Effector memory CD8-positive, alpha-beta T cell (primary cell): ENCODE results near the gene HAGHL.

ENCODE experiments used
- ATAC-seq: fragments of 150-1000 bp; cut with Tn5 transposase; replicated peaks from 2 replicates; pipeline ENCODE4 v1.10.0; 2021; ENCODE audit warnings: mild to moderate bottlenecking, moderate library complexity
- DNase-seq, 3 experiments: peaks; one replicate each; pipeline ENCODE4 v3.0.0; 2021
- H3K27ac Mint-ChIP-seq, 2 donors: one replicate each; pipeline ENCODE4 v1.8.0; 2022; ENCODE audit warnings: mild to moderate bottlenecking in 2 of 2, mixed read lengths in 2 of 2, moderate library complexity in 2 of 2
- H3K27me3 Mint-ChIP-seq, 2 donors: one replicate each; pipeline ENCODE4 v1.8.0; 2022; ENCODE audit warnings: mixed read lengths in 2 of 2
- H3K36me3 Mint-ChIP-seq: one replicate; pipeline ENCODE4 v1.8.0; 2022; ENCODE audit warnings: mild to moderate bottlenecking, moderate library complexity, mixed read lengths; ENCODE audit not compliant: insufficient read depth
- H3K4me1 Mint-ChIP-seq, 2 donors: one replicate each; pipeline ENCODE4 v1.8.0; 2022; ENCODE audit warnings: low read depth in 2 of 2, mixed read lengths in 2 of 2
- H3K4me3 Mint-ChIP-seq, 2 donors: one replicate each; pipeline ENCODE4 v1.8.0; 2022; ENCODE audit warnings: mild to moderate bottlenecking in 2 of 2, mixed read lengths in 2 of 2, moderate library complexity in 2 of 2
- H3K9me3 Mint-ChIP-seq, 2 donors: one replicate each; pipeline ENCODE4 v1.8.0; 2022; ENCODE audit warnings: mixed read lengths in 2 of 2

The HAGHL gene

GRCh38 chr16:694187-694862 is 32.6 kb upstream of the HAGHL start:
- peaks cover 9% of the 10 kb centered on the region for H3K36me3 Mint-ChIP-seq
- ATAC-seq (peak; percentile 12), DNase-seq (no peak)
- no peaks in the 10 kb centered on the region for H3K9me3 Mint-ChIP-seq
- no peak overlapping the region for H3K27ac Mint-ChIP-seq
- H3K27me3 Mint-ChIP-seq: no peaks in the 10 kb centered on the region
- H3K4me1 Mint-ChIP-seq: peaks cover 15 to 19% of the 10 kb centered on the region in 2 donors
- peak overlapping the region; percentile 73 to 86 for H3K4me3 Mint-ChIP-seq

- ATAC-seq (no peak), DNase-seq (no peak)
- H3K4me3 Mint-ChIP-seq: peak overlapping the region; percentile 73 to 86
- no peaks in the 10 kb centered on the region for H3K9me3 Mint-ChIP-seq
- no peaks in the 10 kb centered on the region for H3K27me3 Mint-ChIP-seq
- H3K27ac Mint-ChIP-seq: no peak overlapping the region
- peaks cover 15% of the 10 kb centered on the region in 2 donors for H3K4me1 Mint-ChIP-seq
- H3K36me3 Mint-ChIP-seq: peaks cover 9% of the 10 kb centered on the region
Measured at GRCh38 chr16:694863-695354, 32.0 kb upstream of the HAGHL start.

GRCh38 chr16:695355-696089 is 31.4 kb upstream of the HAGHL start:
- Mint-ChIP-seq H3K9me3 (no peaks in the 10 kb centered on the region), H3K4me3 (peak overlapping the region; percentile 74 to 86), H3K36me3 (peaks cover 6% of the 10 kb centered on the region), H3K4me1 (peaks cover 10 to 11% of the 10 kb centered on the region in 2 donors), H3K27ac (no peak overlapping the region), H3K27me3 (no peaks in the 10 kb centered on the region)
- ATAC-seq (peak; percentile 69), DNase-seq (peak in 2 of 3 experiments; percentile 46 to 52)

DNA sequence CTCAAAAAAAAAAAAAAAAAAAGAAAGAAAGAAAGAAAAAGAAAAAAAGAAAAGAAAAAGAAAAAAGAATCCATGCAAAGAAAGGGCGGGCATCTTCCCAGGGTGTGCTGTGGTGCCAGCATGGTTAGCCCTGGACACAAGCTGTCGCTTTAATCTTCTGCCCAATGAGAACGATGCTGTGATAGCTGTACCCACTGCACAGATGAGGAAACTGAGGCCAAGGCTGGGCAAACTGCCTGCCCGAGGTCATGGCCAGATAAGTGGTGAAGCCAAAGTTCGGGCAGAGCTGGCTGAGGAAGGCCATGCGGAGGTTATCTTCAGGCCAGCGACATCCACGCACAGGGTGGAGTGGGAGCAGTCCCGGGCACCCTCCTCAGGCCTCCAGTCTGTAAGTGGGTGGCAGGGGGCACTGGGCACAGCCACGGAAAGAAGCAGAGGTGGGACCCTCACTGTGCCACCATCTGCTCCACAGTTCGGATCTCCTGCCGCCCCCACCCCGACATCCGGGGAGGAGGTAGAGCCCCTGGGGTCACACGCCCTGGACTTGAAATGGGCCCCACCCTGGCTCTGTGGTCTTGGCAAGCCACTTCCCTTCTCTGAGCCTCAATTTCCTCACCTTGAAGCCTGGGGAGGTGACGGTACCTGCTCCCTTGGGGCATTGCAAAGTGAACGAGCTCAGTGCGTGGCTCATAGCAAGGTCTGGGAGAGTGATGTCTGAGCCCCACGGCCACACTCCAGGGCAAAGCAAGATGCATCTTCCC is 27.8 kb upstream of the HAGHL start:
- Mint-ChIP-seq H3K27ac (no peak overlapping the region), H3K4me3 (peak overlapping the region; percentile 40 to 54), H3K4me1 (peaks cover 4 to 10% of the 10 kb centered on the region in 2 donors), H3K27me3 (peaks cover 14 to 24% of the 10 kb centered on the region in 2 donors), H3K36me3 (peaks cover 9% of the 10 kb centered on the region), H3K9me3 (no peaks in the 10 kb centered on the region)
- DNase-seq (no peak), ATAC-seq (no peak)

DNA sequence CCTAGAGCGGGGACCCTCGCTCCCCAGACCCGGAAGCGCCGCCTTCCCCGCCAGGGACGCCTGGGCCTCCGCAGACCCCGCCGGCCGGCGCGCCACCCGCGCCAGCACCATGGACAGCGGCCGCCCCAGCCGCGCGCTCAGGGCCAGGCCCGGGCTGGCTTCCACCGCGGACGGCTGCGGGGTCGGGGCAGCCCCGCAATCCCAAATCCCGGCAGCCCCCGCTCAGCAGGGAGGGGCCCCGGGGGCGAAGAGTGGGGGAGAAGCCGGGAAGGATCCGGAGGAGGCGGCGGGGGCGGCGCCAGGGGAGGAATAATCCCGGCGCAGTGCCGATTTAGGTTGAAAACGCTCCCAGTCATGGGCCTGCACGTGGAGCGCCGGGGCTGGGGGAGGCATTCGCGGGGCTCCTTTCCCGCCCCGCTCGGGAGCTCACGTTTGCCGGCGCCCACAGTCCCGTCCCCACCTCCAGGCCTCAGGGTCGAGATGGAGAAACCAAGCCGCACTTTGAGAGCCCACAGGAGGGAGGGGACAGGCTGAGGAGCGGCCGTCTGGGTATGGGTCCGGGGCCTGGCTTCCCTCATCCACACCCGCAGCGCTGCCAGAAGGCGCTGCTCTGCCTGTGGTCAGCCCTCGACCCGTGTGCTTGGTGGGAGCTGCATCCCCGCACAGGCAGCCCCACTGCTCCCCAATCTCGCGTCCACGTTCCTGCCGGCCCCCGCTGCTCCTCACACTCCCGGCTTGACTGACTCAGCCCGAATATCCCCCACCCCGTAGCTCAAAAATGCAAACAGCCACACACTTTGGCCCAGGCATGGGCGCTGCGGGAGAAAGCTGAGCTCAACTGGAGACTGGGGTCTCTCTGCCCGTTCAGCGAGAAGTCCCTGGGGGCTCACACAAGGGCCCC is 26.0 kb upstream of the HAGHL start:
- Mint-ChIP-seq H3K4me3 (no peak overlapping the region), H3K4me1 (peaks cover 0 to 4% of the 10 kb centered on the region in 2 donors), H3K27me3 (peaks cover 14 to 31% of the 10 kb centered on the region in 2 donors), H3K9me3 (no peaks in the 10 kb centered on the region), H3K27ac (peak overlapping the region in 1 of 2 donors; percentile 65), H3K36me3 (peaks cover 12% of the 10 kb centered on the region)
- DNase-seq: peak; percentile 44 to 58 (median 56)
- peak; percentile 74 for ATAC-seq

GRCh38 chr16:702341-702740 is 24.6 kb upstream of the HAGHL start:
- ATAC-seq: no peak

GRCh38 chr16:703406-703805 is 23.5 kb upstream of the HAGHL start:
- Mint-ChIP-seq H3K27ac (no peak overlapping the region), H3K4me3 (no peak overlapping the region), H3K4me1 (peaks cover 0 to 9% of the 10 kb centered on the region in 2 donors), H3K27me3 (peaks cover 29 to 54% of the 10 kb centered on the region in 2 donors), H3K9me3 (no peaks in the 10 kb centered on the region), H3K36me3 (peaks cover 9% of the 10 kb centered on the region)
- DNase-seq: no peak
- no peak for ATAC-seq

More at GRCh38 chr16:702341-702740, 24.6 kb upstream of the HAGHL start:
- Mint-ChIP-seq H3K36me3 (peaks cover 9% of the 10 kb centered on the region), H3K9me3 (no peaks in the 10 kb centered on the region), H3K4me1 (peaks cover 0 to 9% of the 10 kb centered on the region in 2 donors), H3K27ac (no peak overlapping the region), H3K4me3 (peak overlapping the region; percentile 15 to 29), H3K27me3 (peaks cover 20 to 44% of the 10 kb centered on the region in 2 donors)
- no peak for DNase-seq

DNA sequence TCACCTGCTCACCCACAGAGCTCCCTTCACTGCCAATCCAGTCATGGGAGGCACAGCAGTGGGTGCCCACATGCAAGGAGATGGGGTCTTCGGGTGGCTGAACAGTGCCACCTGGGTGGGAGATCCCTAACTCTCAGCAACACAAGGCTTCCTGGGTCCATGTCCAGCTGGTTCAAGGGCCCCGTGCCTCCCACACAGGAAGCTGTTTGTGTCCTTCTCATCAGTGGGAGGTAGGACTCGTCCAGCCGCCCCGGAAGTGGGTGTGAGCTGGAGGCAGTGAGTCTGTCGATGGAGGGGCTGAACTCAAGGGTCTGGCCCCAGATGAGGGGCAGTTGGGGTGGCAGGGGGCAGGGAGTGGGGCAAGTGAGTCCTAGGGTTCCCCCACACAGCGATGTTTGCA is 22.9 kb upstream of the HAGHL start:
- no peak overlapping the region for H3K4me3 Mint-ChIP-seq
- no peak for ATAC-seq
- H3K4me1 Mint-ChIP-seq: peaks cover 0 to 9% of the 10 kb centered on the region in 2 donors
- peaks cover 9% of the 10 kb centered on the region for H3K36me3 Mint-ChIP-seq
- H3K27me3 Mint-ChIP-seq: peaks cover 35 to 61% of the 10 kb centered on the region in 2 donors
- no peaks in the 10 kb centered on the region for H3K9me3 Mint-ChIP-seq
- DNase-seq: no peak
- no peak overlapping the region for H3K27ac Mint-ChIP-seq

- Mint-ChIP-seq H3K27ac (no peak overlapping the region), H3K9me3 (no peaks in the 10 kb centered on the region), H3K27me3 (peaks cover 42 to 68% of the 10 kb centered on the region in 2 donors), H3K36me3 (peaks cover 9% of the 10 kb centered on the region), H3K4me1 (peaks cover 0 to 7% of the 10 kb centered on the region in 2 donors), H3K4me3 (no peak overlapping the region)
- DNase-seq: no peak
- ATAC-seq: no peak
Measured at GRCh38 chr16:704552-705380, 22.1 kb upstream of the HAGHL start.

DNA sequence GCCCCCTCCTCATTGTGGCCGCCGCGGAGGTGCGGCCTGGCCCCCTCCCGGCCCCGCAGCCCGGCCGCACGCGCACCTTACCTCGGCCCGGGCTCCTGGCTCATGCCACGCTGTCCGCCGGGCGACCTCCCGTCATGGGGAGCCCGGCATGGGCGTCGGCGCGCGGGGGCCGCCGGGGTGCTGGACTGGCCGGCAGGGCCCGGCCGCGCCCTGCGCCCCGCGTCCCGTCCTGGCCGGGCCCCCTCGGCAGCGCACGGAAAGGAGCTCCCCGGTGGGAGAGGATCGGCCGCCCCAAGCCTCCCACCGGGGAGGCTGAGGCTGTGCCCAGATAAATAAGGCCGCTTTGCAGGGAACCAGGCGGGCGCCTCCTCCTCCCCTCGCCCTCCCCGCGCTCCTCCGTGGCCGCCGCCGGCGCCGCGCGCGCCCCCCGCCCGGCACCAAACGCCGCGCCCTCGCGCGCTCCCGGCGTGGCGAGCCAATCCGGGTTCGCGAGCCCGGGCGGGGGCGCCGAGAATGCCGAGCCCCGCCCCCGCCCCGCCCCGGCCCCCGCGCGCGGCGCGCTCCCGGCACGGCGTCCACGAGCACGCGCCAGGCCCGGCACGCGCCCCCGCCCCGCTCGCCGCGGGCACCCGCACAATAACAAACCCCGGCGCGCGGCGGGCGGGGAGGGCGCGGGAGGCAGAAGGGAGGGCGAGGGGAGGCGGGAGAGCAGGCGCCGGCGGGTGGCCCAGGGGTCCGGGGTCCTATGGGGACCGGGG is 21.3 kb upstream of the HAGHL start, which contains the start of gene FBXL16:
TSS of gene FBXL16 (minus strand) at position 371 of the 758 bp plus-strand sequence. CDS start 8,396 bp downstream, outside the sequence.
- Mint-ChIP-seq H3K9me3 (no peaks in the 10 kb centered on the region), H3K4me1 (peaks cover 0 to 7% of the 10 kb centered on the region in 2 donors), H3K4me3 (peak within 1 kb of the TSS in 1 of 2 donors; percentile 27), H3K36me3 (peaks cover 9% of the 10 kb centered on the region), H3K27me3 (peaks cover 42 to 76% of the 10 kb centered on the region in 2 donors), H3K27ac (no peak within 1 kb of the TSS)
- DNase-seq (no peak), ATAC-seq (peak; percentile 12)
